Right lobe of liver (tissue), 4 donors: ENCODE measurements around the gene OR2H2.

ENCODE experiments used
- POLR2A ChIP-seq: fragments of 450-650 bp; IDR thresholded peaks from one replicate; pipeline ENCODE4 v1.6.1; 2017; ENCODE audit warnings: antibody characterized with exemption, mild to moderate bottlenecking
- TF ChIP-seq, protein P1 (sequence below), 4 donors: fragments of 200-600 bp in 3 of 4; fragments of 450-650 bp in 1 of 4; IDR thresholded peaks; one replicate each; pipeline versions ENCODE4 v1.5.1 to v1.8.0; 2016 to 2022; ENCODE audit warnings: antibody characterized with exemption in 4 of 4, mild to moderate bottlenecking in 2 of 4
- donor health status: DM: no; HTN: no; CAD: no.
- donor health status: DM: no; HTN: no; CAD: no.
- donor health status: DM: no; HTN: yes; CAD: no.

DNA sequence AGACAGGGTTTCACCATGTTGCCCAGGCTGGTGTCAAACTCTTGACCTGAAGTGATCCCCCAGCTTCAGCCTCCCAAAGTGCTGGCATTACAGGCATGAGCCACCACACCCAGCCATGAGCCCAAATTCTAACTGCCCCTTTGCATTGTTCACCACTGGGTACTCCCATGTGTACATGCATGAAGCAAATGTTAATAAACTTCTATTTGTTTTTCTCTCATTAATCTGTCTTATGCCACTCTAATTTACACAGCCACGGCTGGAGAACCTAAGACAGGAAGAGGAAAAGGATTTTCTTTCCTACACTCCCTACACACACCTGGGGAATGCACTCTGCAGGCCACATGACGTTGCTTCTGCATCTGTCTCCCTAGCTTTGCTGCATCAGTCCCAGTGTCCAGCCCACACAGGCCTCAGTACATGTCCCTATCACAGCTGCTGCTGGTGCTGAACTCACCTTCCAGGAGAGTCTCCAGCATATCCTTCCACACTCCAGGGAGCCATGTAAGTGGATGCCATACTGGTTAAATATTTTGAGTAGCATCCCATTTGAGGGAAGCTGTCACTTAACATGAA lies 13.3 kb downstream of the OR2H2 start:
- TF ChIP-seq POLR2A: no peak
- TF ChIP-seq, protein P1, sequence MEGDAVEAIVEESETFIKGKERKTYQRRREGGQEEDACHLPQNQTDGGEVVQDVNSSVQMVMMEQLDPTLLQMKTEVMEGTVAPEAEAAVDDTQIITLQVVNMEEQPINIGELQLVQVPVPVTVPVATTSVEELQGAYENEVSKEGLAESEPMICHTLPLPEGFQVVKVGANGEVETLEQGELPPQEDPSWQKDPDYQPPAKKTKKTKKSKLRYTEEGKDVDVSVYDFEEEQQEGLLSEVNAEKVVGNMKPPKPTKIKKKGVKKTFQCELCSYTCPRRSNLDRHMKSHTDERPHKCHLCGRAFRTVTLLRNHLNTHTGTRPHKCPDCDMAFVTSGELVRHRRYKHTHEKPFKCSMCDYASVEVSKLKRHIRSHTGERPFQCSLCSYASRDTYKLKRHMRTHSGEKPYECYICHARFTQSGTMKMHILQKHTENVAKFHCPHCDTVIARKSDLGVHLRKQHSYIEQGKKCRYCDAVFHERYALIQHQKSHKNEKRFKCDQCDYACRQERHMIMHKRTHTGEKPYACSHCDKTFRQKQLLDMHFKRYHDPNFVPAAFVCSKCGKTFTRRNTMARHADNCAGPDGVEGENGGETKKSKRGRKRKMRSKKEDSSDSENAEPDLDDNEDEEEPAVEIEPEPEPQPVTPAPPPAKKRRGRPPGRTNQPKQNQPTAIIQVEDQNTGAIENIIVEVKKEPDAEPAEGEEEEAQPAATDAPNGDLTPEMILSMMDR (IDR thresholded peaks at IDR 0.05): no peak
